Trophoblast cell (in vitro differentiated cells and primary cell): ENCODE results near the gene GGTA1.

Source experiments
- DNase-seq, 2 donors: peaks; one replicate each; pipeline ENCODE4 v3.0.0-alpha.2; 2016
- H2AFZ ChIP-seq: 2 replicates; pipeline ENCODE4 v1.6.1; 2013; ENCODE audit warnings: low read length, moderate library complexity, mild to moderate bottlenecking; ENCODE audit not compliant: insufficient read depth, poor library complexity
- H2AK5ac ChIP-seq: 2 replicates; pipeline ENCODE4 v1.6.1; 2013; ENCODE audit warnings: mild to moderate bottlenecking, low read length
- H2BK120ac ChIP-seq: 2 replicates; pipeline ENCODE4 v1.6.1; 2013; ENCODE audit warnings: low read length, mild to moderate bottlenecking, moderate library complexity; ENCODE audit not compliant: insufficient read depth, poor library complexity
- H2BK12ac ChIP-seq: 2 replicates; pipeline ENCODE4 v1.6.1; 2013; ENCODE audit warnings: mild to moderate bottlenecking, low read length, moderate library complexity
- H2BK5ac ChIP-seq: 2 replicates; pipeline ENCODE4 v1.6.1; 2013; ENCODE audit warnings: low read length, low read depth, moderate library complexity, mild to moderate bottlenecking; ENCODE audit not compliant: poor library complexity
- H3K14ac ChIP-seq: 2 replicates; pipeline ENCODE4 v1.6.1; 2013; ENCODE audit warnings: mild to moderate bottlenecking, low read length
- H3K18ac ChIP-seq: 2 replicates; pipeline ENCODE4 v1.6.1; 2013; ENCODE audit warnings: mild to moderate bottlenecking, low read length
- H3K23ac ChIP-seq: 2 replicates; pipeline ENCODE4 v1.6.1; 2013; ENCODE audit warnings: low read length
- H3K27ac ChIP-seq: 2 replicates; pipeline ENCODE4 v1.5.1; 2013; ENCODE audit warnings: low read depth, mild to moderate bottlenecking, inconsistent platforms, low read length, moderate library complexity
- H3K27me3 ChIP-seq: 2 replicates; pipeline ENCODE4 v1.6.1; 2013; ENCODE audit warnings: inconsistent platforms, mild to moderate bottlenecking, low read length, moderate library complexity; ENCODE audit not compliant: insufficient read depth
- H3K36me3 ChIP-seq, 2 experiments: 1 replicate in 1 of 2; 2 replicates in 1 of 2; pipeline ENCODE4 v1.6.1; 2013; ENCODE audit warnings: low read length in 2 of 2, mild to moderate bottlenecking in 2 of 2, moderate library complexity in 1 of 2; ENCODE audit not compliant: insufficient read depth in 2 of 2, control insufficient read depth in 1 of 2
- H3K4ac ChIP-seq: 2 replicates; pipeline ENCODE4 v1.6.1; 2013; ENCODE audit warnings: low read depth, mild to moderate bottlenecking, low read length, moderate library complexity
- H3K4me1 ChIP-seq, 2 experiments: 1 replicate in 1 of 2; 2 replicates in 1 of 2; pipeline ENCODE4 v1.6.1; 2013; ENCODE audit warnings: low read length in 2 of 2, mild to moderate bottlenecking in 2 of 2, moderate library complexity in 1 of 2; ENCODE audit not compliant: insufficient read depth in 2 of 2, control insufficient read depth in 1 of 2
- H3K4me2 ChIP-seq: 2 replicates; pipeline ENCODE4 v1.6.1; 2013; ENCODE audit warnings: inconsistent platforms, mild to moderate bottlenecking, low read length, moderate library complexity
- H3K4me3 ChIP-seq: 2 replicates; pipeline ENCODE4 v1.5.1; 2013; ENCODE audit warnings: mild to moderate bottlenecking, low read depth, low read length, inconsistent platforms
- H3K79me1 ChIP-seq: one replicate; pipeline ENCODE4 v1.6.1; 2013; ENCODE audit warnings: low read length
- H3K79me2 ChIP-seq: 2 replicates; pipeline ENCODE4 v1.6.1; 2013; ENCODE audit warnings: low read length, mild to moderate bottlenecking; ENCODE audit not compliant: control insufficient read depth, insufficient read depth, poor library complexity
- H3K9ac ChIP-seq: 2 replicates; pipeline ENCODE4 v1.6.1; 2013; ENCODE audit warnings: mild to moderate bottlenecking, low read length
- H3K9me3 ChIP-seq: 2 replicates; pipeline ENCODE4 v1.6.1; 2013; ENCODE audit warnings: low read depth, mild to moderate bottlenecking, control low read depth, inconsistent platforms, low read length; ENCODE audit not compliant: insufficient read depth
- H4K12ac ChIP-seq: 2 replicates; pipeline ENCODE4 v1.6.1; 2013; ENCODE audit warnings: low read depth, mild to moderate bottlenecking, low read length, moderate library complexity
- H4K8ac ChIP-seq: 2 replicates; pipeline ENCODE4 v1.6.1; 2013; ENCODE audit warnings: low read depth, mild to moderate bottlenecking, low read length, moderate library complexity
- H4K91ac ChIP-seq: one replicate; pipeline ENCODE4 v1.6.1; 2013; ENCODE audit warnings: low read depth, mild to moderate bottlenecking, low read length, moderate library complexity
- WGBS: extraction: QIAGEN DNeasy Blood & Tissue Kit; methylation state at CpG from one replicate; pipeline ENCODE4 v1.1.7; 2013; ENCODE audit warnings: missing lambda C conversion rate; ENCODE audit not compliant: insufficient read length, insufficient coverage; ENCODE audit errors: extremely low coverage; 5-methylcytosine and 5-hydroxymethylcytosine counted together

Gene GGTA1

GRCh38 chr9:121542025-121542424, 42.4 kb upstream of the GGTA1 start:
- Histone ChIP-seq H3K18ac (no peak overlapping the region), H3K9ac (no peak overlapping the region), H4K12ac (no peak overlapping the region), H2AK5ac (no peak overlapping the region), H3K9me3 (peaks cover 3% of the 10 kb centered on the region), H3K14ac (no peak overlapping the region), H3K79me1 (no peaks in the 10 kb centered on the region), H2BK5ac (no peak overlapping the region), H3K4me1 (no peaks in the 10 kb centered on the region), H2BK120ac (no peak overlapping the region), H2AFZ (no peak overlapping the region), H4K91ac (no peak overlapping the region), H3K4me2 (no peak overlapping the region), H3K4ac (no peak overlapping the region), H2BK12ac (no peak overlapping the region), H3K23ac (no peak overlapping the region), H3K79me2 (no peaks in the 10 kb centered on the region), H3K4me3 (no peak overlapping the region), H3K36me3 (no peaks in the 10 kb centered on the region), H4K8ac (no peak overlapping the region), H3K27me3 (no peaks in the 10 kb centered on the region), H3K27ac (no peak overlapping the region)
- no CpG with 5 or more reads among the region's 4 CpGs for WGBS
- DNase-seq, result no peak

GRCh38 chr9:121541256-121541655, 41.6 kb upstream of the GGTA1 start:
- Histone ChIP-seq H3K79me1 (no peaks in the 10 kb centered on the region), H3K14ac (no peak overlapping the region), H2BK120ac (no peak overlapping the region), H3K23ac (no peak overlapping the region), H4K91ac (no peak overlapping the region), H2AFZ (no peak overlapping the region), H4K8ac (no peak overlapping the region), H3K9ac (no peak overlapping the region), H4K12ac (no peak overlapping the region), H2BK5ac (no peak overlapping the region), H3K4me3 (no peak overlapping the region), H3K9me3 (peaks cover 3% of the 10 kb centered on the region), H3K4ac (no peak overlapping the region), H3K4me2 (no peak overlapping the region), H2AK5ac (no peak overlapping the region), H3K36me3 (no peaks in the 10 kb centered on the region), H3K27ac (no peak overlapping the region), H3K27me3 (no peaks in the 10 kb centered on the region), H3K18ac (no peak overlapping the region), H2BK12ac (no peak overlapping the region), H3K4me1 (no peaks in the 10 kb centered on the region), H3K79me2 (no peaks in the 10 kb centered on the region)
- no CpG with 5 or more reads among the region's 3 CpGs for WGBS
- DNase-seq, result no peak

DNA sequence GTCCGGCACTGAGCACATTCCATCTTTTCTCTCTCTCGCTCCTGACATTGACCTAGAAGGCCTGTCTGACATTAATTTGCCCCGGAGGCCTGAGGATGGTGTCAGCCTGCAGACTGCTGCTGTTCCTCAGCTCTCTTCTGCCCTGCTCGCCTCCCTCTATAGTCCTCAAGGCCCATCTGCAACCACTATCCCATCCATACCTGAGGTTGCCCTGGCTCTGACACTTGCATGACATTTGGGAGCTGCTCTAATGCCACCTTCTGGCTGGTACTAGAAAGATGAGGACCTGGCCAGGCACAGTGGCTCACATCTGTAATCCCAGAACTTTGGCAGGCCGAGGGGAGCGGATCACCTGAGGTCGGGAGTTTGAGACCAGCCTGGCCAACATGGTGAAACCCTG, 38.6 kb upstream of the GGTA1 start:
- Histone ChIP-seq H3K79me2 (no peaks in the 10 kb centered on the region), H3K4me1 (peaks cover 0 to 5% of the 10 kb centered on the region in 2 experiments), H4K91ac (no peak overlapping the region), H2BK12ac (no peak overlapping the region), H3K14ac (no peak overlapping the region), H3K4me2 (no peak overlapping the region), H3K4me3 (no peak overlapping the region), H4K8ac (no peak overlapping the region), H3K23ac (no peak overlapping the region), H4K12ac (no peak overlapping the region), H2BK120ac (no peak overlapping the region), H3K79me1 (peaks cover 2% of the 10 kb centered on the region), H2AK5ac (no peak overlapping the region), H3K4ac (no peak overlapping the region), H2AFZ (no peak overlapping the region), H2BK5ac (no peak overlapping the region), H3K9me3 (peaks cover 3% of the 10 kb centered on the region), H3K36me3 (no peaks in the 10 kb centered on the region), H3K18ac (no peak overlapping the region), H3K27ac (no peak overlapping the region), H3K27me3 (no peaks in the 10 kb centered on the region), H3K9ac (no peak overlapping the region)
- WGBS, result no CpG with 5 or more reads among the region's 7 CpGs
- DNase-seq, result peak; percentile 43 to 72

- H2BK5ac ChIP-seq, result no peak overlapping the region
- H3K79me1 ChIP-seq, result peaks cover 2% of the 10 kb centered on the region
- no CpG with 5 or more reads among the region's 5 CpGs for WGBS
- no peaks in the 10 kb centered on the region for H3K36me3 ChIP-seq
- H3K18ac ChIP-seq, result no peak overlapping the region
- no peak overlapping the region for H3K14ac ChIP-seq
- H2BK120ac ChIP-seq, result no peak overlapping the region
- H3K9ac ChIP-seq, result no peak overlapping the region
- H2AFZ ChIP-seq, result no peak overlapping the region
- H3K4me3 ChIP-seq, result no peak overlapping the region
- no peaks in the 10 kb centered on the region for H3K79me2 ChIP-seq
- H3K4ac ChIP-seq, result no peak overlapping the region
- no peak overlapping the region for H4K8ac ChIP-seq
- no peak overlapping the region for H4K91ac ChIP-seq
- H3K27ac ChIP-seq, result no peak overlapping the region
- H2AK5ac ChIP-seq, result no peak overlapping the region
- peak in 1 of 2 donors; percentile 45 for DNase-seq
- H3K9me3 ChIP-seq, result peaks cover 3% of the 10 kb centered on the region
- no peaks in the 10 kb centered on the region for H3K27me3 ChIP-seq
- H3K23ac ChIP-seq, result no peak overlapping the region
- no peak overlapping the region for H4K12ac ChIP-seq
- H3K4me1 ChIP-seq, result peaks cover 2 to 10% of the 10 kb centered on the region in 2 experiments
- no peak overlapping the region for H2BK12ac ChIP-seq
- no peak overlapping the region for H3K4me2 ChIP-seq
Observed at GRCh38 chr9:121537283-121537682, 37.6 kb upstream of the GGTA1 start.
